ENCODE results near the gene RBP4. TPM values are rescaled to one million over a fixed set of nuclear protein-coding genes. Genes with fewer than 3 reads are reported as not detected.

The RBP4 gene
- polyA plus RNA-seq, 1 of the 3 experiments (the other 2 are of a cell fraction), result not detected

DNA sequence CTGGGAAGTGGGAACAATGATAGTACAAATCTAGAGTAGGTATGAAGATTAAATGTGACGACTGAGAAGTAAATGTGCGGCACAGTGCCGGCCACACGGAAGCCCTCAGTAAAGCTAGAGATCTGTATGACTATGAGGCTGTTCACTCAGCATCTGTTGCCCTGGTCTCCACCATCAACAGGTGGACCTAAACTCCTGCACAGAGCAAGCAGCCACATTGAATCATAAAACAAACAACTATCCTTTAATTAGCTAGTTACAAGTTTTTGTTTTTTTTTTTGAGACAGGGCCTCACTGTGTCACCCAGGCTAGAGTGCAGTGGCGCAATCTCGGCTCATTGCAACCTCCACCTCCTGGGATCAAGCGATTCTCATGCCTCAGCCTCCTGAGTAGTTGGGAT is 16.6 kb downstream of the RBP4 start:
- Histone ChIP-seq H3K36me3 (replicated peaks in 1 of 2; ENCODE audit: control insufficient read depth in 1 of 2, insufficient read depth in 2 of 2, low read length in 1 of 2) (no peaks in the 10 kb centered on the region), H4K20me1 (ENCODE audit: insufficient read depth) (no peaks in the 10 kb centered on the region), H3K9me2 (no peaks in the 10 kb centered on the region), H3K27ac (ENCODE audit: low read depth in 2 of 2, low read length in 1 of 2) (no peak overlapping the region), H3K4me3 (ENCODE audit: low read depth in 2 of 2, low read length in 1 of 2) (no peak overlapping the region), H3K4me2 (no peak overlapping the region), H3F3A (replicated peaks; ENCODE audit: insufficient read depth) (no peaks in the 10 kb centered on the region), H3K9ac (no peak overlapping the region), H2AFZ (ENCODE audit: low read depth) (no peak overlapping the region), H3K9me3 (no peaks in the 10 kb centered on the region), H3K79me2 (ENCODE audit: insufficient read depth) (no peaks in the 10 kb centered on the region), H3K4me1 (ENCODE audit: control insufficient read depth in 1 of 2, insufficient read depth in 2 of 2, low read depth in 1 of 2, low read length in 1 of 2) (no peaks in the 10 kb centered on the region), H3K27me3 (ENCODE audit: insufficient read depth) (no peaks in the 10 kb centered on the region; the same call in 1 of the 2 replicates)
- DNase-seq, result no peak
- CTCF ChIA-PET, result interaction anchor here (0.6 to 3.0 kb wide), 2 partner anchors 30 to 57 kb away, joined by 3 to 8 read pairs; no protein-coding TSS in a partner anchor
- POLR2A ChIA-PET, result no interaction called here
- 77% methylated on average over 7 of the region's 7 CpGs for WGBS (ENCODE audit: low lambda C conversion rate)
- no peak for TF ChIP-seq RXRA (IDR thresholded peaks at IDR 0.05; ENCODE audit: borderline replicate concordance, low read depth)
- TF ChIP-seq, protein P1, sequence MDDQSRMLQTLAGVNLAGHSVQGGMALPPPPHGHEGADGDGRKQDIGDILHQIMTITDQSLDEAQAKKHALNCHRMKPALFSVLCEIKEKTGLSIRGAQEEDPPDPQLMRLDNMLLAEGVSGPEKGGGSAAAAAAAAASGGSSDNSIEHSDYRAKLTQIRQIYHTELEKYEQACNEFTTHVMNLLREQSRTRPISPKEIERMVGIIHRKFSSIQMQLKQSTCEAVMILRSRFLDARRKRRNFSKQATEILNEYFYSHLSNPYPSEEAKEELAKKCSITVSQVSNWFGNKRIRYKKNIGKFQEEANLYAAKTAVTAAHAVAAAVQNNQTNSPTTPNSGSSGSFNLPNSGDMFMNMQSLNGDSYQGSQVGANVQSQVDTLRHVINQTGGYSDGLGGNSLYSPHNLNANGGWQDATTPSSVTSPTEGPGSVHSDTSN (IDR thresholded peaks at IDR 0.05), result no peak
- TF ChIP-seq, protein P2, sequence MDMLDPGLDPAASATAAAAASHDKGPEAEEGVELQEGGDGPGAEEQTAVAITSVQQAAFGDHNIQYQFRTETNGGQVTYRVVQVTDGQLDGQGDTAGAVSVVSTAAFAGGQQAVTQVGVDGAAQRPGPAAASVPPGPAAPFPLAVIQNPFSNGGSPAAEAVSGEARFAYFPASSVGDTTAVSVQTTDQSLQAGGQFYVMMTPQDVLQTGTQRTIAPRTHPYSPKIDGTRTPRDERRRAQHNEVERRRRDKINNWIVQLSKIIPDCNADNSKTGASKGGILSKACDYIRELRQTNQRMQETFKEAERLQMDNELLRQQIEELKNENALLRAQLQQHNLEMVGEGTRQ (IDR thresholded peaks at IDR 0.05; ENCODE audit: borderline replicate concordance, low read depth, low read length), result no peak
- TF ChIP-seq YY1 (IDR thresholded peaks at IDR 0.05; ENCODE audit: low read depth), result no peak
- no peak for TF ChIP-seq EP300 (IDR thresholded peaks at IDR 0.05; ENCODE audit: borderline replicate concordance in 1 of 2, low read depth in 1 of 2, low read length in 1 of 2)
- TF ChIP-seq MEF2A (IDR thresholded peaks at IDR 0.05; ENCODE audit: borderline replicate concordance, low read depth), result no peak
- no peak for TF ChIP-seq ELF1 (IDR thresholded peaks at IDR 0.05)
- TF ChIP-seq GATA2 (CRISPR knock-in tag; IDR thresholded peaks at IDR 0.05), result no peak
- no peak for TF ChIP-seq NFIC (IDR thresholded peaks at IDR 0.05; ENCODE audit: borderline replicate concordance)

DNA sequence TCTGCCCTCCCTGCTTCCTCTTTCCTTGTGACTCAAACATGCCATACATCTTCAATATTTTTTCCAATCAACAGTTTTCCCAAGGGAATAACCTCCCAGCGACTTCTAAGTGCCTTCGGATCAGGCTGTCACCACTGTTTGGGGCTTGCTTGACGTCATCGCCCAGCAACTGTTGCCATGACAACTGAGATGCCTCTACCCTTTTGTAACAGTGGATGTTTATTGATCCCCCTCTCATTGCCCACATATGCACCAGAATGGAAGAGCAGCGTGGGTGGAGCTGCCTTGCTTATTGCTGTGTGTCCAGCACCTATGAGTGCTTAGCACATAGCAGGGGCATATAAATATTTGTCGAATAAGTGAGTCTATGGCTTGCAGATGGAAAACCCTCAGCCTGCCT is 20.2 kb downstream of the RBP4 start:
- Histone ChIP-seq H4K20me1 (ENCODE audit: insufficient read depth) (no peaks in the 10 kb centered on the region), H2AFZ (ENCODE audit: low read depth) (no peak overlapping the region), H3K9me3 (no peaks in the 10 kb centered on the region), H3K27me3 (ENCODE audit: insufficient read depth) (no peaks in the 10 kb centered on the region; the same call in 1 of the 2 replicates), H3F3A (replicated peaks; ENCODE audit: insufficient read depth) (no peaks in the 10 kb centered on the region), H3K9ac (no peak overlapping the region), H3K4me2 (no peak overlapping the region), H3K4me3 (ENCODE audit: low read depth in 2 of 2, low read length in 1 of 2) (no peak overlapping the region), H3K79me2 (ENCODE audit: insufficient read depth) (no peaks in the 10 kb centered on the region), H3K9me2 (no peaks in the 10 kb centered on the region), H3K36me3 (replicated peaks in 1 of 2; ENCODE audit: control insufficient read depth in 1 of 2, insufficient read depth in 2 of 2, low read length in 1 of 2) (no peaks in the 10 kb centered on the region), H3K4me1 (ENCODE audit: control insufficient read depth in 1 of 2, insufficient read depth in 2 of 2, low read depth in 1 of 2, low read length in 1 of 2) (no peaks in the 10 kb centered on the region), H3K27ac (ENCODE audit: low read depth in 2 of 2, low read length in 1 of 2) (no peak overlapping the region)
- POLR2A ChIA-PET, result no interaction called here
- DNase-seq, result no peak
- 41% methylated on average over 6 of the region's 6 CpGs for WGBS (ENCODE audit: low lambda C conversion rate)
- CTCF ChIA-PET, result no interaction called here
- TF ChIP-seq MEF2A (IDR thresholded peaks at IDR 0.05; ENCODE audit: borderline replicate concordance, low read depth), result no peak
- TF ChIP-seq, protein P3, sequence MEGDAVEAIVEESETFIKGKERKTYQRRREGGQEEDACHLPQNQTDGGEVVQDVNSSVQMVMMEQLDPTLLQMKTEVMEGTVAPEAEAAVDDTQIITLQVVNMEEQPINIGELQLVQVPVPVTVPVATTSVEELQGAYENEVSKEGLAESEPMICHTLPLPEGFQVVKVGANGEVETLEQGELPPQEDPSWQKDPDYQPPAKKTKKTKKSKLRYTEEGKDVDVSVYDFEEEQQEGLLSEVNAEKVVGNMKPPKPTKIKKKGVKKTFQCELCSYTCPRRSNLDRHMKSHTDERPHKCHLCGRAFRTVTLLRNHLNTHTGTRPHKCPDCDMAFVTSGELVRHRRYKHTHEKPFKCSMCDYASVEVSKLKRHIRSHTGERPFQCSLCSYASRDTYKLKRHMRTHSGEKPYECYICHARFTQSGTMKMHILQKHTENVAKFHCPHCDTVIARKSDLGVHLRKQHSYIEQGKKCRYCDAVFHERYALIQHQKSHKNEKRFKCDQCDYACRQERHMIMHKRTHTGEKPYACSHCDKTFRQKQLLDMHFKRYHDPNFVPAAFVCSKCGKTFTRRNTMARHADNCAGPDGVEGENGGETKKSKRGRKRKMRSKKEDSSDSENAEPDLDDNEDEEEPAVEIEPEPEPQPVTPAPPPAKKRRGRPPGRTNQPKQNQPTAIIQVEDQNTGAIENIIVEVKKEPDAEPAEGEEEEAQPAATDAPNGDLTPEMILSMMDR (IDR thresholded peaks at IDR 0.05), result no peak
- no peak for TF ChIP-seq ELF1 (IDR thresholded peaks at IDR 0.05)
- no peak for TF ChIP-seq GATA2 (CRISPR knock-in tag; IDR thresholded peaks at IDR 0.05)
- no peak for TF ChIP-seq NRF1 (IDR thresholded peaks at IDR 0.05; ENCODE audit: low read depth, low read length)
- no peak for TF ChIP-seq SMC3 (IDR thresholded peaks at IDR 0.05; ENCODE audit: low read depth, low read length)
- no peak for TF ChIP-seq EZH2phosphoT487 (IDR thresholded peaks at IDR 0.05; ENCODE audit: borderline replicate concordance, low read depth)
- TF ChIP-seq EP300 (IDR thresholded peaks at IDR 0.05; ENCODE audit: borderline replicate concordance in 1 of 2, low read depth in 1 of 2, low read length in 1 of 2), result no peak
- no peak for TF ChIP-seq RCOR1 (IDR thresholded peaks at IDR 0.05; ENCODE audit: low read length)
- TF ChIP-seq JUND (IDR thresholded peaks at IDR 0.05), result no peak
- TF ChIP-seq, protein P4, sequence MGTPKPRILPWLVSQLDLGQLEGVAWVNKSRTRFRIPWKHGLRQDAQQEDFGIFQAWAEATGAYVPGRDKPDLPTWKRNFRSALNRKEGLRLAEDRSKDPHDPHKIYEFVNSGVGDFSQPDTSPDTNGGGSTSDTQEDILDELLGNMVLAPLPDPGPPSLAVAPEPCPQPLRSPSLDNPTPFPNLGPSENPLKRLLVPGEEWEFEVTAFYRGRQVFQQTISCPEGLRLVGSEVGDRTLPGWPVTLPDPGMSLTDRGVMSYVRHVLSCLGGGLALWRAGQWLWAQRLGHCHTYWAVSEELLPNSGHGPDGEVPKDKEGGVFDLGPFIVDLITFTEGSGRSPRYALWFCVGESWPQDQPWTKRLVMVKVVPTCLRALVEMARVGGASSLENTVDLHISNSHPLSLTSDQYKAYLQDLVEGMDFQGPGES (IDR thresholded peaks at IDR 0.05; ENCODE audit: low read depth, low read length), result no peak
- TF ChIP-seq, protein P5, sequence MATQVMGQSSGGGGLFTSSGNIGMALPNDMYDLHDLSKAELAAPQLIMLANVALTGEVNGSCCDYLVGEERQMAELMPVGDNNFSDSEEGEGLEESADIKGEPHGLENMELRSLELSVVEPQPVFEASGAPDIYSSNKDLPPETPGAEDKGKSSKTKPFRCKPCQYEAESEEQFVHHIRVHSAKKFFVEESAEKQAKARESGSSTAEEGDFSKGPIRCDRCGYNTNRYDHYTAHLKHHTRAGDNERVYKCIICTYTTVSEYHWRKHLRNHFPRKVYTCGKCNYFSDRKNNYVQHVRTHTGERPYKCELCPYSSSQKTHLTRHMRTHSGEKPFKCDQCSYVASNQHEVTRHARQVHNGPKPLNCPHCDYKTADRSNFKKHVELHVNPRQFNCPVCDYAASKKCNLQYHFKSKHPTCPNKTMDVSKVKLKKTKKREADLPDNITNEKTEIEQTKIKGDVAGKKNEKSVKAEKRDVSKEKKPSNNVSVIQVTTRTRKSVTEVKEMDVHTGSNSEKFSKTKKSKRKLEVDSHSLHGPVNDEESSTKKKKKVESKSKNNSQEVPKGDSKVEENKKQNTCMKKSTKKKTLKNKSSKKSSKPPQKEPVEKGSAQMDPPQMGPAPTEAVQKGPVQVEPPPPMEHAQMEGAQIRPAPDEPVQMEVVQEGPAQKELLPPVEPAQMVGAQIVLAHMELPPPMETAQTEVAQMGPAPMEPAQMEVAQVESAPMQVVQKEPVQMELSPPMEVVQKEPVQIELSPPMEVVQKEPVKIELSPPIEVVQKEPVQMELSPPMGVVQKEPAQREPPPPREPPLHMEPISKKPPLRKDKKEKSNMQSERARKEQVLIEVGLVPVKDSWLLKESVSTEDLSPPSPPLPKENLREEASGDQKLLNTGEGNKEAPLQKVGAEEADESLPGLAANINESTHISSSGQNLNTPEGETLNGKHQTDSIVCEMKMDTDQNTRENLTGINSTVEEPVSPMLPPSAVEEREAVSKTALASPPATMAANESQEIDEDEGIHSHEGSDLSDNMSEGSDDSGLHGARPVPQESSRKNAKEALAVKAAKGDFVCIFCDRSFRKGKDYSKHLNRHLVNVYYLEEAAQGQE (IDR thresholded peaks at IDR 0.05; ENCODE audit: low read depth, low read length), result no peak
- no peak for TF ChIP-seq CHD2 (IDR thresholded peaks at IDR 0.05; ENCODE audit: low read length, partially characterized antibody)
